ENCODE data around the gene CMIP.

DNA sequence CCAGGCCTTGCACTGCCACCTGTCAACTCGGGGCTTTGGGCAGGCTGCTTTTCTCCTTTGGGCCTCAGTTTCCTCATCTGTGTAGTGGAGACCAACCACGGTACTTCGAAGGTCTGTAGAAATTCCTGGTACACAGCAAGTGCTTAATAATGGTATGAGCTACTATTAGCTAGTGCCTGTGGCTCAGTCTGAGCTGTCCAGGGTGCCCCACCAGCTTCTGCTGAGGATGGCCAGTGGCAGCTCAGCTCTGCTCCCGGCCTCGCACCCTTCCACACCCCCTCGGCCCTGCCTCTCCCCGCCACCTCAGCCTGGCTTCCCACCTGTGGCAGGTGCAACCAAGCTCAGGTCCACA lies 308.2 kb downstream of the CMIP start:
- TF ChIP-seq, protein P1, sequence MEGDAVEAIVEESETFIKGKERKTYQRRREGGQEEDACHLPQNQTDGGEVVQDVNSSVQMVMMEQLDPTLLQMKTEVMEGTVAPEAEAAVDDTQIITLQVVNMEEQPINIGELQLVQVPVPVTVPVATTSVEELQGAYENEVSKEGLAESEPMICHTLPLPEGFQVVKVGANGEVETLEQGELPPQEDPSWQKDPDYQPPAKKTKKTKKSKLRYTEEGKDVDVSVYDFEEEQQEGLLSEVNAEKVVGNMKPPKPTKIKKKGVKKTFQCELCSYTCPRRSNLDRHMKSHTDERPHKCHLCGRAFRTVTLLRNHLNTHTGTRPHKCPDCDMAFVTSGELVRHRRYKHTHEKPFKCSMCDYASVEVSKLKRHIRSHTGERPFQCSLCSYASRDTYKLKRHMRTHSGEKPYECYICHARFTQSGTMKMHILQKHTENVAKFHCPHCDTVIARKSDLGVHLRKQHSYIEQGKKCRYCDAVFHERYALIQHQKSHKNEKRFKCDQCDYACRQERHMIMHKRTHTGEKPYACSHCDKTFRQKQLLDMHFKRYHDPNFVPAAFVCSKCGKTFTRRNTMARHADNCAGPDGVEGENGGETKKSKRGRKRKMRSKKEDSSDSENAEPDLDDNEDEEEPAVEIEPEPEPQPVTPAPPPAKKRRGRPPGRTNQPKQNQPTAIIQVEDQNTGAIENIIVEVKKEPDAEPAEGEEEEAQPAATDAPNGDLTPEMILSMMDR (IDR thresholded peaks at IDR 0.05), result no peak
- no peak for TF ChIP-seq POLR2A (IDR thresholded peaks at IDR 0.05)

All from right lobe of liver (tissue), 4 donors.